PC-3 (cell line): ENCODE measurements around the gene RERG. TPM values are rescaled to one million over a fixed set of nuclear protein-coding genes. Genes with fewer than 3 reads are reported as not detected.

Source experiments
- ATAC-seq: fragments of 200-7000 bp; cut with Tn5 transposase; 2 replicates; pipeline ENCODE4 v1.9.1; 2020; ENCODE audit warnings: mild to moderate bottlenecking, moderate library complexity
- BruUV-seq: library from RNA; stranded (reverse); fragments of 400-500 nt; replicated peaks from 2 replicates; lab custom pipeline; 2021; lab: Mats Ljungman, UMichigan
- CTCF ChIA-PET: fragments of 300-600 bp; sonication (Branson Sonifier 250); formaldehyde crosslinking; loops from one replicate; lab custom pipeline; 2022; ENCODE audit warnings: antibody characterized with exemption; lab: Charles Lee
- POLR2A ChIA-PET: fragments of 300-600 bp; sonication (Branson Sonifier 250); formaldehyde crosslinking; loops from one replicate; lab custom pipeline; 2022; ENCODE audit warnings: antibody characterized with exemption; ENCODE audit not compliant: unreplicated experiment; lab: Charles Lee
- DNase-seq: peaks from one replicate; pipeline ENCODE4 v3.0.0-alpha.2; 2015
- H2AFZ ChIP-seq: fragments of 300-600 bp; sonication (generic); 2 replicates; pipeline ENCODE4 v1.6.0; 2016; ENCODE audit warnings: antibody characterized with exemption, low read length
- H3F3A ChIP-seq: fragments of 300-600 bp; sonication (generic); one replicate; pipeline ENCODE4 v1.6.0; 2017; ENCODE audit warnings: antibody characterized with exemption, low read length, control low read depth, mild to moderate bottlenecking; ENCODE audit not compliant: unreplicated experiment
- H3K27ac ChIP-seq: fragments of 300-600 bp; sonication (generic); 2 replicates; pipeline ENCODE4 v1.5.1; 2016; ENCODE audit warnings: mild to moderate bottlenecking, low read length
- H3K27me3 ChIP-seq: fragments of 300-600 bp; sonication (generic); 2 replicates; pipeline ENCODE4 v1.6.1; 2016; ENCODE audit warnings: low read length, mixed read lengths
- H3K36me3 ChIP-seq: fragments of 300-600 bp; sonication (generic); 2 replicates; pipeline ENCODE4 v1.6.1; 2016; ENCODE audit warnings: low read depth, mixed run types, low read length, mixed read lengths
- H3K4me1 ChIP-seq: fragments of 300-600 bp; sonication (generic); 2 replicates; pipeline ENCODE4 v1.5.1; 2016; ENCODE audit warnings: low read length; ENCODE audit not compliant: insufficient read depth
- H3K4me2 ChIP-seq: fragments of 300-600 bp; sonication (generic); 2 replicates; pipeline ENCODE4 v1.6.0; 2016; ENCODE audit warnings: low read length
- H3K4me3 ChIP-seq: fragments of 300-600 bp; sonication (generic); 2 replicates; pipeline ENCODE4 v1.5.1; 2016; ENCODE audit warnings: mild to moderate bottlenecking, low read length, mixed read lengths
- H3K79me2 ChIP-seq: fragments of 300-600 bp; sonication (generic); 2 replicates; pipeline ENCODE4 v1.6.1; 2017; ENCODE audit warnings: low read length, mixed read lengths
- H3K9ac ChIP-seq: fragments of 300-600 bp; sonication (generic); 2 replicates; pipeline ENCODE4 v1.6.0; 2016; ENCODE audit warnings: mild to moderate bottlenecking, low read length
- H3K9me2 ChIP-seq: fragments of 300-600 bp; sonication (generic); replicated peaks from 2 replicates; pipeline ENCODE4 v1.6.1; 2016; ENCODE audit warnings: mixed run types, low read length, mixed read lengths
- H3K9me3 ChIP-seq: fragments of 300-600 bp; sonication (generic); 2 replicates; pipeline ENCODE4 v1.6.1; 2016; ENCODE audit warnings: low read length, mixed read lengths
- H4K20me1 ChIP-seq: fragments of 300-600 bp; sonication (generic); 2 replicates; pipeline ENCODE4 v1.6.1; 2016; ENCODE audit warnings: low read length, mixed read lengths
- EZH2 ChIP-seq: fragments of 300-600 bp; sonication (generic); IDR thresholded peaks from one replicate; pipeline ENCODE4 v1.6.1; 2017; ENCODE audit warnings: antibody characterized with exemption, mild to moderate bottlenecking, low read length; ENCODE audit not compliant: unreplicated experiment
- EZH2phosphoT487 ChIP-seq: fragments of 300-600 bp; sonication (generic); IDR thresholded peaks from 2 replicates; pipeline ENCODE4 v1.6.1; 2018; ENCODE audit warnings: mild to moderate bottlenecking, antibody characterized with exemption, low read length, borderline replicate concordance
- intact Hi-C: fragments of 100-400 bp; cut with micrococcal nuclease; formaldehyde crosslinking; loops from 2 replicates; pipeline ENCODE4 v1.9.0; 2023
- total RNA-seq: library from RNA; depleted of rRNA; stranded (reverse); fragments of >200 nt; gene quantifications from 2 replicates; pipeline ENCODE4 v1.2.3, GENCODE V29; 2014
- TF ChIP-seq, protein P1 (sequence below): fragments of 300-600 bp; sonication (generic); conservative IDR thresholded peaks from 2 replicates; pipeline ENCODE4 v1.5.1; 2017; ENCODE audit warnings: antibody characterized with exemption, low read depth, mild to moderate bottlenecking, low read length

RERG gene
- total RNA-seq, 1 experiment from 2014 or later, result not detected

DNA sequence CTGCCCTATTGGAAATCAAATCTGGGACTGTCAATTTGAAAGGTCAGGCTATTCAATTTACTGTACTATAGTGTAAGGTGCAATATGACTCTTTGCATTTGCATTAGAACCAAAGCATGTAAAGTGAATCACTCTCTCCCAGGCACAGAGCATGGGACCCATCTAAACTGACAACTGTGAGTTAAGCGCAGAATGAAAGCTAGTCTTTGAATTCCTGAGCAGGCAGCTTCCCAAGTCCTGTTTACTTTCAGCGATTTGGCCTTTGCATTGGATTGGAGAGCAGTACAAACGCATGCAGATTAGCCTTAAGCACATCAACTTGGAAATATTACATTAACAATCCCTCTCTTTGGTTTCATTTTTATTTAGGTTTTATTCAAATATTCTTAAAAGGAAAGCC is 74.6 kb downstream of the RERG start:
- Histone ChIP-seq H3K9ac (no peak overlapping the region), H3K36me3 (no peaks in the 10 kb centered on the region), H2AFZ (no peak overlapping the region), H3K4me3 (no peak overlapping the region), H4K20me1 (no peaks in the 10 kb centered on the region), H3K4me1 (no peaks in the 10 kb centered on the region), H3K9me3 (no peaks in the 10 kb centered on the region), H3K4me2 (no peak overlapping the region), H3F3A (no peaks in the 10 kb centered on the region), H3K27me3 (peaks cover 46% of the 10 kb centered on the region; the same call in 1 of the 2 replicates), H3K27ac (no peak overlapping the region), H3K79me2 (no peaks in the 10 kb centered on the region), H3K9me2 (no peaks in the 10 kb centered on the region)
- no peak for DNase-seq
- ATAC-seq, result no peak
- ChIA-PET CTCF (no interaction called here), POLR2A (no interaction called here)
- BruUV-seq, result no TSS peak
- intact Hi-C loops, result no loop called here
- TF ChIP-seq, protein P1, sequence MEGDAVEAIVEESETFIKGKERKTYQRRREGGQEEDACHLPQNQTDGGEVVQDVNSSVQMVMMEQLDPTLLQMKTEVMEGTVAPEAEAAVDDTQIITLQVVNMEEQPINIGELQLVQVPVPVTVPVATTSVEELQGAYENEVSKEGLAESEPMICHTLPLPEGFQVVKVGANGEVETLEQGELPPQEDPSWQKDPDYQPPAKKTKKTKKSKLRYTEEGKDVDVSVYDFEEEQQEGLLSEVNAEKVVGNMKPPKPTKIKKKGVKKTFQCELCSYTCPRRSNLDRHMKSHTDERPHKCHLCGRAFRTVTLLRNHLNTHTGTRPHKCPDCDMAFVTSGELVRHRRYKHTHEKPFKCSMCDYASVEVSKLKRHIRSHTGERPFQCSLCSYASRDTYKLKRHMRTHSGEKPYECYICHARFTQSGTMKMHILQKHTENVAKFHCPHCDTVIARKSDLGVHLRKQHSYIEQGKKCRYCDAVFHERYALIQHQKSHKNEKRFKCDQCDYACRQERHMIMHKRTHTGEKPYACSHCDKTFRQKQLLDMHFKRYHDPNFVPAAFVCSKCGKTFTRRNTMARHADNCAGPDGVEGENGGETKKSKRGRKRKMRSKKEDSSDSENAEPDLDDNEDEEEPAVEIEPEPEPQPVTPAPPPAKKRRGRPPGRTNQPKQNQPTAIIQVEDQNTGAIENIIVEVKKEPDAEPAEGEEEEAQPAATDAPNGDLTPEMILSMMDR, result no peak
- no peak for TF ChIP-seq EZH2
- TF ChIP-seq EZH2phosphoT487, result no peak

DNA sequence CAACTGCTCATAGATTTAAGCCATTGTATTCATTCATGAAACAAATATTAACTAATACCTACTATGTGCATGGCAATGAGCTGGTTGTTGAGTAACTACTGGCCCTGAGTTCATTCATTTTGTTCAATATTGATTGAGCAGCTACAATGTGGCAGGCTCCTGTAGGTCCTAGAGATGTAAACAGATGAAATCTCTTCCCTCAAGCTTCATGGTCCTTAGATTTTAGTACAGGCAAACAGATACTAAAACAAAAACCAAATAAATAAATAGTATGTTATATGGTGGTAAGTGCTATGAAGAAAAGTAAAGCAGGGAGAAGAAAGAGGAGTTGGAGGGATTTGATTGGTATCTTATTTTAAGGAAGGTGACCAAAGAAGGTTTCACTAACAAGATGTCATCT is 77.8 kb downstream of the RERG start:
- ATAC-seq, result no peak
- Histone ChIP-seq H3K9me2 (no peaks in the 10 kb centered on the region), H3K4me2 (no peak overlapping the region), H3K4me3 (no peak overlapping the region), H3K27ac (no peak overlapping the region), H3K36me3 (no peaks in the 10 kb centered on the region), H3K4me1 (no peaks in the 10 kb centered on the region), H4K20me1 (no peaks in the 10 kb centered on the region), H2AFZ (no peak overlapping the region), H3K9me3 (no peaks in the 10 kb centered on the region), H3K9ac (no peak overlapping the region), H3K79me2 (no peaks in the 10 kb centered on the region), H3K27me3 (peaks cover 36% of the 10 kb centered on the region; the same call in 1 of the 2 replicates), H3F3A (no peaks in the 10 kb centered on the region)
- CTCF ChIA-PET, result no interaction called here
- BruUV-seq, result no TSS peak
- TF ChIP-seq EZH2 (no peak), EZH2phosphoT487 (no peak)
- TF ChIP-seq, protein P1, result no peak
- intact Hi-C loops, result no loop called here
- POLR2A ChIA-PET, result no interaction called here
- DNase-seq, result no peak

DNA sequence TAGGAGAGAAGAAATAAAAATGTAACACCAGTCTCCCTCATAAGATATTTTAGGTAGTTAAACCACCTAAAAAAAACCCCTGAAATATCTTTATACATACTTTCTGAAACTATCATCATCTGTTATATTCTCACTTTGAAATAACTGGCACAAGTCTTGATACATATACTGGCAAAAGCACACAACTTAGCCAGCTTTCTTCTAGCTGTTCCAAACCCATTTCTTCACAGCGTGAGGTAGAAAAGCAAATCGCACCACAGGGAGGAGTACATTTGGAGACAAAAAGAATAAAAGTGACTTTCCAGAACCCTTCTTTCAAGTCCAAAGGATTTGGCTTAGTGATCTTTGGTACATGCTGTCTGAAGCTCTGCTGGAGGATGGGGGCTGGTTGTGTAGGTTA is 78.5 kb downstream of the RERG start:
- ATAC-seq, result no peak
- Histone ChIP-seq H3K4me1 (no peaks in the 10 kb centered on the region), H3F3A (no peaks in the 10 kb centered on the region), H3K27me3 (peaks cover 35% of the 10 kb centered on the region; the same call in 1 of the 2 replicates), H3K79me2 (no peaks in the 10 kb centered on the region), H4K20me1 (no peaks in the 10 kb centered on the region), H3K9me3 (no peaks in the 10 kb centered on the region), H3K9me2 (no peaks in the 10 kb centered on the region), H3K4me3 (no peak overlapping the region), H3K9ac (no peak overlapping the region), H3K27ac (no peak overlapping the region), H3K4me2 (no peak overlapping the region), H3K36me3 (no peaks in the 10 kb centered on the region), H2AFZ (no peak overlapping the region)
- DNase-seq, result no peak
- BruUV-seq, result no TSS peak
- intact Hi-C loops, result no loop called here
- ChIA-PET POLR2A (no interaction called here), CTCF (no interaction called here)
- TF ChIP-seq EZH2, result no peak
- TF ChIP-seq, protein P1, result no peak
- no peak for TF ChIP-seq EZH2phosphoT487
